ENCODE data around the gene SAMHD1. TPM values are rescaled to one million over a fixed set of nuclear protein-coding genes. Genes with fewer than 3 reads are reported as not detected.
"Not testable (repeated sequence)": the region's sequence is repeated elsewhere in the genome, so short reads cannot be mapped to it uniquely, and the experiment has no call there.

Gene SAMHD1
- total and polyA plus RNA-seq, 3 experiments from 2014 or later, result 53.6 to 252 (median 55.7) TPM

- H3K27ac ChIP-seq (ENCODE audit: low read depth, low read length); H3K27me3 Mint-ChIP-seq; DNase-seq; H3K27me3 ChIP-seq (ENCODE audit: insufficient read depth, low read length, poor library complexity, severe bottlenecking); POLR2A ChIA-PET; H3K4me3 Mint-ChIP-seq; H3K4me3 ChIP-seq (ENCODE audit: low read length); H3K9me3 ChIP-seq (ENCODE audit: low read length); H3K9me3 Mint-ChIP-seq: not testable (repeated sequence)
- CTCF ChIA-PET, result interaction anchor here (1.5 kb wide), 1 partner anchor 13 kb away, joined by 5 read pairs; no protein-coding TSS in a partner anchor
- H3K36me3 ChIP-seq (ENCODE audit: insufficient read depth, low read length), result peaks cover 45% of the 10 kb centered on the region
- H3K4me1 ChIP-seq (ENCODE audit: insufficient read depth, low read length), result peaks cover 10% of the 10 kb centered on the region
- Mint-ChIP-seq H3K27ac (peak overlapping the region in 1 of 8 donors; percentile 17), H3K4me1 (peaks cover 14 to 24% (median 16%) of the 10 kb centered on the region in 3 donors), H3K36me3 (peaks cover 8 to 78% (median 27%) of the 10 kb centered on the region in 3 donors)
These were observed 45.4 kb downstream of the SAMHD1 start for GRCh38 chr20:36906086-36906485.

DNA sequence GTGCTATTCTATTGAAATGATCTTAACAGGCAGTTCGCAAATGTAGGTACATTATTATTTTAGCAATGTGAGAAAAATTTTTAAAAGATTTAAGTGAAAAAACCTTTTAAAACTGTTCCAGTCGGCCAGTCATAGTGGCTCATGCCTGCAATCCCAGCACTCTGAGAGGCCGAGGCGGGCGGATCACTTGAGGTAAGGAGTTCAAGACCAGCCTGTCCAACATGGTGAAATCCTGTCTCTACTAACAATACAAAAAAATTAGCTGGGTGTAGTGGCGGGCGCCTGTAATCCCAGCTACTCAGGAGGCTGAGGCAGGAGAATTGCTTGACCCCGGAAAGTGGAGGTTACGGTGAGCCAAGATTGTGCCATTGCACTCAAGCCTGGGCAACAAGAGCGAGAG lies 45.9 kb downstream of the SAMHD1 start:
- peak overlapping the region in 4 of 8 donors; percentile 17 to 85 (median 65) for H3K27ac Mint-ChIP-seq
- H3K4me1 ChIP-seq (ENCODE audit: insufficient read depth, low read length), result peaks cover 10% of the 10 kb centered on the region
- H3K27me3 ChIP-seq (ENCODE audit: insufficient read depth, low read length, poor library complexity, severe bottlenecking); H3K27ac ChIP-seq (ENCODE audit: low read depth, low read length); POLR2A ChIA-PET; H3K27me3 Mint-ChIP-seq; H3K9me3 ChIP-seq (ENCODE audit: low read length); H3K9me3 Mint-ChIP-seq; DNase-seq; H3K4me3 Mint-ChIP-seq; H3K4me3 ChIP-seq (ENCODE audit: low read length): not testable (repeated sequence)
- peaks cover 47% of the 10 kb centered on the region for H3K36me3 ChIP-seq (ENCODE audit: insufficient read depth, low read length)
- H3K4me1 Mint-ChIP-seq, result peaks cover 14 to 24% (median 16%) of the 10 kb centered on the region in 3 donors
- CTCF ChIA-PET, result interaction anchor here (1.5 kb wide), 1 partner anchor 13 kb away, joined by 5 read pairs; no protein-coding TSS in a partner anchor
- peaks cover 8 to 79% (median 25%) of the 10 kb centered on the region in 3 donors for H3K36me3 Mint-ChIP-seq

DNA sequence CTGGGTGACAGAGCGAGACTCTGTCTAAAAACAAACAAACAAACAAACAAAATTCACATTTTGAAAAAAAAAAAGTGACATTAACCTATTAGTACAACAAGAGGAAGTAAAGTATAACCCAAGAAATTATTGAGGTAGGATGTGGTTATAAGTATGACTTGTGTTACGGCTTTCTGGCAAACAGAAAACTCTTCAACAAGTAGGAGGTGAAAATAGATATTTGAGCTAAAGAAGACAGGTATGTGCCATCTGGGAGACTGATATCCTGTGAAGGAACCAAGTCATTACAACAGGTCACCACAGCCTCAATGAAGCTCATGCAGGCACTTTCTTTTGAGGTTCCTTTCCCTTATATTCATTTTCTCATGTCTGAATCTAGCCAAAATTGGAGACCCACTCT lies 46.8 kb downstream of the SAMHD1 start:
- Mint-ChIP-seq H3K4me3 (peak overlapping the region in 2 of 7 donors; percentile 16 to 24), H3K9me3 (no peaks in the 10 kb centered on the region), H3K4me1 (peaks cover 14 to 24% (median 16%) of the 10 kb centered on the region in 3 donors), H3K27me3 (no peaks in the 10 kb centered on the region), H3K36me3 (peaks cover 8 to 78% (median 24%) of the 10 kb centered on the region in 3 donors), H3K27ac (peak overlapping the region; percentile 23 to 85 (median 58))
- Histone ChIP-seq H3K4me3 (ENCODE audit: low read length) (no peak overlapping the region), H3K36me3 (ENCODE audit: insufficient read depth, low read length) (peaks cover 46% of the 10 kb centered on the region), H3K9me3 (ENCODE audit: low read length) (no peaks in the 10 kb centered on the region), H3K27ac (ENCODE audit: low read depth, low read length) (no peak overlapping the region), H3K4me1 (ENCODE audit: insufficient read depth, low read length) (peaks cover 10% of the 10 kb centered on the region), H3K27me3 (ENCODE audit: insufficient read depth, low read length, poor library complexity, severe bottlenecking) (no peaks in the 10 kb centered on the region)
- DNase-seq, result no peak
- POLR2A ChIA-PET, result no interaction called here
- CTCF ChIA-PET, result interaction anchor here (1.5 kb wide), 1 partner anchor 14 kb away, joined by 5 read pairs; no protein-coding TSS in a partner anchor

- H3K4me3 Mint-ChIP-seq, result no peak overlapping the region
- H3K36me3 Mint-ChIP-seq, result peaks cover 14 to 93% (median 44%) of the 10 kb centered on the region in 3 donors
- Histone ChIP-seq H3K9me3 (ENCODE audit: low read length) (no peaks in the 10 kb centered on the region), H3K27ac (ENCODE audit: low read depth, low read length) (no peak overlapping the region), H3K36me3 (ENCODE audit: insufficient read depth, low read length) (peaks cover 82% of the 10 kb centered on the region), H3K27me3 (ENCODE audit: insufficient read depth, low read length, poor library complexity, severe bottlenecking) (no peaks in the 10 kb centered on the region), H3K4me3 (ENCODE audit: low read length) (no peak overlapping the region), H3K4me1 (ENCODE audit: insufficient read depth, low read length) (no peaks in the 10 kb centered on the region)
- CTCF ChIA-PET, result interaction anchor here (1.0 to 1.4 kb wide), 2 partner anchors 8 to 297 kb away, joined by 3 to 4 read pairs; no protein-coding TSS in a partner anchor
- H3K27ac Mint-ChIP-seq, result peak overlapping the region in 6 of 8 donors; percentile 5 to 93 (median 28)
- H3K27me3 Mint-ChIP-seq, result peaks cover 0 to 3% of the 10 kb centered on the region in 2 donors
- DNase-seq, result no peak
- peaks cover 7 to 9% (median 8%) of the 10 kb centered on the region in 3 donors for H3K4me1 Mint-ChIP-seq
- POLR2A ChIA-PET, result no interaction called here
- no peaks in the 10 kb centered on the region for H3K9me3 Mint-ChIP-seq
These were observed 56.5 kb downstream of the SAMHD1 start for GRCh38 chr20:36895036-36895435.

DNA sequence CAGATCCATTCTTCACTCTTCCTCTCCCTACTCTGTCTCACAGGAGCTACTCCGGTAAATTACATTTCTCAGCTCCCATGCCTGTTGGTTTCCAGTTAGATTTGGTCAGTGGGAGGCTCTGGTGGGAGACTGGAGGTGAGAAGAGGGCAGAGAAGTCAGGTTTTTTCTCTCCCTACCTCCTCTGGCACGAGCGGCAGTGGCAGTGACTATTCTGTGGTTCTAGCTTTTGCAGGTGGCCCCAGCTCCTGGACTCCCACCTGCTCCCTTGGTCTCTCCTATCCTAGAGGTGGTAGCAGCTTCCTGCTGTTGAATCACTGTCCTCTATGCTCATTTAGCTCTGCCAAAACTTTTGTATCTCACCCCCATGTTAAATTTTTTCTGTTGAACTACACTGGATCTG lies 57.7 kb downstream of the SAMHD1 start:
- Histone ChIP-seq H3K4me1 (ENCODE audit: insufficient read depth, low read length) (no peaks in the 10 kb centered on the region), H3K27ac (ENCODE audit: low read depth, low read length) (no peak overlapping the region), H3K9me3 (ENCODE audit: low read length) (no peaks in the 10 kb centered on the region), H3K36me3 (ENCODE audit: insufficient read depth, low read length) (peaks cover 77% of the 10 kb centered on the region), H3K27me3 (ENCODE audit: insufficient read depth, low read length, poor library complexity, severe bottlenecking) (no peaks in the 10 kb centered on the region), H3K4me3 (ENCODE audit: low read length) (no peak overlapping the region)
- Mint-ChIP-seq H3K27me3 (peaks cover 0 to 3% of the 10 kb centered on the region in 2 donors), H3K9me3 (no peaks in the 10 kb centered on the region), H3K4me1 (peaks cover 5 to 8% (median 8%) of the 10 kb centered on the region in 3 donors), H3K4me3 (no peak overlapping the region), H3K27ac (peak overlapping the region in 2 of 8 donors; percentile 53 to 59), H3K36me3 (peaks cover 14 to 90% (median 44%) of the 10 kb centered on the region in 3 donors)
- CTCF ChIA-PET, result interaction anchor here (1.4 to 1.8 kb wide), 2 partner anchors 11 to 298 kb away, joined by 4 to 5 read pairs; no protein-coding TSS in a partner anchor
- DNase-seq, result no peak
- POLR2A ChIA-PET, result no interaction called here

GRCh38 chr20:36891211-36891610 lies 60.3 kb downstream of the SAMHD1 start:
- DNase-seq, result no peak
- Mint-ChIP-seq H3K36me3 (peaks cover 7 to 67% (median 29%) of the 10 kb centered on the region in 3 donors), H3K4me3 (no peak overlapping the region), H3K27ac (peak overlapping the region in 2 of 8 donors; percentile 20 to 46), H3K4me1 (peaks cover 11 to 12% (median 11%) of the 10 kb centered on the region in 3 donors), H3K27me3 (no peaks in the 10 kb centered on the region), H3K9me3 (no peaks in the 10 kb centered on the region)
- H3K4me1 ChIP-seq (ENCODE audit: insufficient read depth, low read length), result peaks cover 7% of the 10 kb centered on the region
- ChIA-PET CTCF (no interaction called here), POLR2A (no interaction called here)
- H3K4me3 ChIP-seq (ENCODE audit: low read length), result no peak overlapping the region
- peaks cover 53% of the 10 kb centered on the region for H3K36me3 ChIP-seq (ENCODE audit: insufficient read depth, low read length)
- no peak overlapping the region for H3K27ac ChIP-seq (ENCODE audit: low read depth, low read length)
- H3K27me3 ChIP-seq (ENCODE audit: insufficient read depth, low read length, poor library complexity, severe bottlenecking), result no peaks in the 10 kb centered on the region
- H3K9me3 ChIP-seq (ENCODE audit: low read length), result no peaks in the 10 kb centered on the region

- H3K27me3 ChIP-seq (ENCODE audit: insufficient read depth, low read length, poor library complexity, severe bottlenecking), result no peaks in the 10 kb centered on the region
- Mint-ChIP-seq H3K27me3 (no peaks in the 10 kb centered on the region), H3K4me1 (peaks cover 12 to 14% (median 13%) of the 10 kb centered on the region in 3 donors), H3K27ac (peak overlapping the region in 2 of 8 donors; percentile 2 to 46), H3K4me3 (no peak overlapping the region), H3K9me3 (no peaks in the 10 kb centered on the region), H3K36me3 (peaks cover 7 to 61% (median 28%) of the 10 kb centered on the region in 3 donors)
- ChIA-PET POLR2A (no interaction called here), CTCF (no interaction called here)
- H3K4me1 ChIP-seq (ENCODE audit: insufficient read depth, low read length), result peaks cover 7% of the 10 kb centered on the region
- H3K4me3 ChIP-seq (ENCODE audit: low read length), result no peak overlapping the region
- peaks cover 47% of the 10 kb centered on the region for H3K36me3 ChIP-seq (ENCODE audit: insufficient read depth, low read length)
- H3K27ac ChIP-seq (ENCODE audit: low read depth, low read length), result no peak overlapping the region
- no peaks in the 10 kb centered on the region for H3K9me3 ChIP-seq (ENCODE audit: low read length)
- no peak for DNase-seq
These were observed 60.9 kb downstream of the SAMHD1 start for GRCh38 chr20:36890586-36890985.

- no peak overlapping the region for H3K27ac ChIP-seq (ENCODE audit: low read depth, low read length)
- H3K36me3 Mint-ChIP-seq, result peaks cover 7 to 49% (median 30%) of the 10 kb centered on the region in 3 donors
- H3K4me1 ChIP-seq (ENCODE audit: insufficient read depth, low read length), result peaks cover 7% of the 10 kb centered on the region
- no peak overlapping the region for H3K4me3 ChIP-seq (ENCODE audit: low read length)
- peaks cover 36% of the 10 kb centered on the region for H3K36me3 ChIP-seq (ENCODE audit: insufficient read depth, low read length)
- H3K4me3 Mint-ChIP-seq, result no peak overlapping the region
- H3K27me3 Mint-ChIP-seq, result no peaks in the 10 kb centered on the region
- H3K9me3 ChIP-seq (ENCODE audit: low read length), result no peaks in the 10 kb centered on the region
- no peaks in the 10 kb centered on the region for H3K27me3 ChIP-seq (ENCODE audit: insufficient read depth, low read length, poor library complexity, severe bottlenecking)
- H3K27ac Mint-ChIP-seq, result no peak overlapping the region
- no peaks in the 10 kb centered on the region for H3K9me3 Mint-ChIP-seq
- ChIA-PET POLR2A (no interaction called here), CTCF (interaction anchor here (1.3 kb wide), 1 partner anchor 198 kb away, joined by 3 read pairs; no protein-coding TSS in a partner anchor)
- peaks cover 12 to 14% (median 13%) of the 10 kb centered on the region in 3 donors for H3K4me1 Mint-ChIP-seq
- peak in 1 of 5 donors; percentile 6 for DNase-seq
These were observed 62.5 kb downstream of the SAMHD1 start for GRCh38 chr20:36888880-36889516.
